Left lung (tissue), 10 donors: ENCODE data around the gene SPON1. TPM values are rescaled to one million over a fixed set of nuclear protein-coding genes. Genes with fewer than 3 reads are reported as not detected.

Experiments used
- ATAC-seq: fragments of 200-7000 bp; cut with Tn5 transposase; one replicate; pipeline ENCODE4 v1.9.1; 2020; ENCODE audit warnings: moderate library complexity
- DNase-seq, 4 donors: peaks; one replicate each; pipeline ENCODE4 v3.0.0-alpha.2; 2013 to 2020
- H3K27ac ChIP-seq, 2 donors: fragments of 200-600 bp; sonication (generic) in 1 of 2; one replicate each; pipeline versions ENCODE4 v1.5.0 to v1.8.0; 2020 to 2021
- H3K27me3 ChIP-seq, 2 donors: fragments of 200-600 bp; sonication (generic) in 1 of 2; one replicate each; pipeline versions ENCODE4 v1.5.0 to v1.8.0; 2020 to 2021
- H3K36me3 ChIP-seq, 2 donors: fragments of 200-600 bp; sonication (generic) in 1 of 2; one replicate each; pipeline versions ENCODE4 v1.5.0 to v1.8.0; 2020 to 2021
- H3K4me1 ChIP-seq, 2 donors: fragments of 200-600 bp; one replicate each; pipeline ENCODE4 v1.8.0; 2021
- H3K4me3 ChIP-seq, 2 donors: fragments of 200-600 bp; sonication (generic) in 1 of 2; one replicate each; pipeline versions ENCODE4 v1.5.0 to v1.8.0; 2020 to 2021; ENCODE audit warnings: mild to moderate bottlenecking in 1 of 2
- H3K9me3 ChIP-seq, 2 donors: fragments of 200-600 bp; sonication (generic) in 1 of 2; one replicate each; pipeline versions ENCODE4 v1.5.0 to v1.8.0; 2020 to 2021
- CTCF ChIP-seq, 2 donors: fragments of 200-600 bp; sonication (generic) in 1 of 2; IDR thresholded peaks; one replicate each; pipeline versions ENCODE4 v1.5.0 to v1.8.0; 2021; ENCODE audit warnings: antibody characterized with exemption in 2 of 2
- intact Hi-C, 2 donors: fragments of 100-400 bp; cut with DNase I; formaldehyde crosslinking; loops; one replicate each; pipeline versions ENCODE4 v1.11.2 to v1.14.2; 2022
- polyA plus RNA-seq, 6 donors: library from polyadenylated mRNA; unstranded; fragments of 120-200 nt; gene quantifications; one replicate each; pipeline ENCODE4 v1.2.1, GENCODE V29; 2013; ENCODE audit not compliant: insufficient read length in 6 of 6
- total RNA-seq, 2 donors: library from RNA; stranded (reverse); fragmentation: NEBNext Ultra II Directional; extraction: Animal tissue kit (Norgen Biotek cat#: 25700); gene quantifications; one replicate each; pipeline ENCODE4 v1.2.1, GENCODE V29; 2021
- donor health status: DM: no; HTN: yes; CAD: no.
- donor health status: DM: no; HTN: no; CAD: no.

Gene SPON1
- total and polyA plus RNA-seq, 8 donors, result 83.2 to 136 (median 97.4) TPM

DNA sequence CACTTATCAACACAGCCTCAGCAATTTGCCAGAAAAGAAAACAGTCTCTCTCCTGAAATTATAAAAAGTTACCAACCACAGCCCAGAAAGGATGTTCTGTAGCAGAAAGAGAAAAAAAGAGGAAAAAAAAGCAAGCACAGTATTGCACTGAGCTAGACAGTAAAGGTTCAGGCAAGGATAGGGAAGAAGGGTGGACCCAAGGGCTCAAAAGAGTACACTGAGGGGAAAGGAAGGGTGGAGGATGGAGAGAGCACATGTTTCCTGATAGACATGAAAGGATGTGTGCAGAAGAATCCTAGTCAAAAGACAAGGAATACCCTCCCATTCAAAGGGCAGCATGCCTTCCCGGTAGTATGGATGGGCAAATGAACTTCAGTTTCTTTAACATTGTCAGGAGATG, 337.4 kb downstream of the SPON1 start:
- peaks cover 6 to 11% of the 10 kb centered on the region in 2 donors for H3K4me1 ChIP-seq
- H3K9me3 ChIP-seq, result no peaks in the 10 kb centered on the region
- H3K27ac ChIP-seq, result no peak overlapping the region
- no peak for TF ChIP-seq CTCF (IDR thresholded peaks at IDR 0.05)
- no peaks in the 10 kb centered on the region for H3K36me3 ChIP-seq
- intact Hi-C loops, result loop anchor here in 1 of 2 donors (5.0 kb wide), 1 partner anchor 157 kb away; no protein-coding TSS in a partner anchor
- H3K4me3 ChIP-seq, result no peak overlapping the region
- H3K27me3 ChIP-seq, result no peaks in the 10 kb centered on the region
- DNase-seq, result no peak
- ATAC-seq, result peak; percentile 15

- Histone ChIP-seq H3K27me3 (no peaks in the 10 kb centered on the region), H3K4me3 (no peak overlapping the region), H3K27ac (no peak overlapping the region), H3K36me3 (no peaks in the 10 kb centered on the region), H3K9me3 (no peaks in the 10 kb centered on the region), H3K4me1 (peaks cover 6 to 11% of the 10 kb centered on the region in 2 donors)
- TF ChIP-seq CTCF (IDR thresholded peaks at IDR 0.05), result peak; percentile 69 to 70
- intact Hi-C loops, result loop anchor here in 1 of 2 donors (5.0 kb wide), 1 partner anchor 157 kb away; no protein-coding TSS in a partner anchor
- ATAC-seq, result peak; percentile 98
- DNase-seq, result peak in 2 of 4 donors; percentile 45 to 55
Measured at GRCh38 chr11:14300661-14301304, 338.3 kb downstream of the SPON1 start.

DNA sequence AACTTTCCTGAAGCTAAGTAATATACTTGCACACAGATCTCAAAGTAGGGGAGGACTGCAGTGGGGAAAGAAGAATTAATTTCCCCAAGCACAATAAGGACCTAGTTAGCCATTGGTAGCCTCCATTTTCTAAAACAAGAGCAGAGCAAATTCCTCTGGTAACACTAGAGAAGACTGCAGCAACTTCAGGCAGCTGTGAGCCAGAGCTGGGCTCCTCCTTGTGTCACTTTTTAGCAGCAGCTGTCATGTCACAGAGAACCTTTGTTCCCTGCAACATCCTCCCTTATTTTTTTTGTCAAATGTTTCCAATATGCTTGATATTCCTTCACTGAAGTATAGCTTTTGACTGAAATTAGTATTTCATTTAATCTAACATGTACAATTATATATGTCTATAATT, 342.1 kb downstream of the SPON1 start:
- H3K27ac ChIP-seq, result no peak overlapping the region
- H3K4me1 ChIP-seq, result peaks cover 6 to 27% of the 10 kb centered on the region in 2 donors
- H3K9me3 ChIP-seq, result no peaks in the 10 kb centered on the region
- no peaks in the 10 kb centered on the region for H3K27me3 ChIP-seq
- ATAC-seq (no peak), DNase-seq (peak in 1 of 4 donors; percentile 32)
- no peaks in the 10 kb centered on the region for H3K36me3 ChIP-seq
- H3K4me3 ChIP-seq, result no peak overlapping the region
- TF ChIP-seq CTCF (IDR thresholded peaks at IDR 0.05), result no peak
- intact Hi-C loops, result loop anchor here in 1 of 2 donors (5.0 kb wide), 1 partner anchor 153 kb away; no protein-coding TSS in a partner anchor

DNA sequence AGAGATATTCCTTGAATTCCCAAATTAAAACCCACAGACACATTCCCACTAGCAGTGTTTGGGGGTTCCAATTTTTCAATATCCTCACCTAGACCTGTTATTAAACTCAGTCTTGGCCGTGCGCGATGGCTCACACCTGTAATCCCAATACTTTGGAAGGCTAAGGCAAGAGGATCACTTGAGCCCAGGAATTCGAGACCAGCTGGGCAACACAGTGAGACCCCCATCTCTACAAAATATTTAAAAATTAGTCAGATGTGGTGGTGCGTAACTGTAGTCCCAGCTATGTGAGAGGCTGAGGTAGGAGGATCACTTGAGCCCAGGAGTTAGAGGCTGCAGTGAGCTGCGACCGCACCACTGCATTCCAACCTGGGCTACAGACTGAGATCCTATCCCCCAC, 343.1 kb downstream of the SPON1 start:
- TF ChIP-seq CTCF (IDR thresholded peaks at IDR 0.05), result no peak

DNA sequence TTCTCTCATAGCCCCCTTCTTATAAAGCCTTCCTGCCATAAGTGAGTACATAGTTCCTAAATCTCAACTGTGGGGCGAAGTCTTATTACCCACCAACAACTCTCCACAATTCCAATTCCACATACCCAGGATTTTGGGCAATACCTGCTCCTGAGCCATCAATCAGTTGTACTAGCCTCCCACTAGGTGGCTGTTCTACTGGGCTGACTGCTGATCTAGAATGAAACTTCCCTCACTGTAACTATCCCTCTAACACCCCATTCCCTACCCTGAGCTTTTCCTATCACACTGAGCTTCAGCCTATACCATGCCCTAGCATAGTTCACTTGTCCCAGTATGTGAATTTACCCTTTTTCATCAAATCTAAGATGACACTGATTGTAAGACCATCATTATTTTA, 344.0 kb downstream of the SPON1 start:
- H3K9me3 ChIP-seq, result no peaks in the 10 kb centered on the region
- no peak for DNase-seq
- no peak for TF ChIP-seq CTCF (IDR thresholded peaks at IDR 0.05)
- H3K4me1 ChIP-seq, result peaks cover 0 to 22% of the 10 kb centered on the region in 2 donors
- H3K27me3 ChIP-seq, result no peaks in the 10 kb centered on the region
- H3K4me3 ChIP-seq, result no peak overlapping the region
- H3K27ac ChIP-seq, result no peak overlapping the region
- intact Hi-C loops, result no loop called here
- no peak for ATAC-seq
- H3K36me3 ChIP-seq, result no peaks in the 10 kb centered on the region

More for the DNA sequence above, 343.1 kb downstream of the SPON1 start:
- ATAC-seq, result no peak
- Histone ChIP-seq H3K27ac (no peak overlapping the region), H3K27me3 (no peaks in the 10 kb centered on the region), H3K36me3 (no peaks in the 10 kb centered on the region), H3K4me1 (peaks cover 0 to 29% of the 10 kb centered on the region in 2 donors), H3K9me3 (no peaks in the 10 kb centered on the region), H3K4me3 (no peak overlapping the region)
- no peak for DNase-seq
- intact Hi-C loops, result no loop called here
